Measurements from ENCODE around the gene SPATA1. TPM values are rescaled to one million over a fixed set of nuclear protein-coding genes. Genes with fewer than 3 reads are reported as not detected.

SPATA1 gene
- total and polyA plus RNA-seq, 9 of the 15 experiments (the other 6 are each of a cell fraction or from before 2014, with no cell fraction given) = 0.79 to 2.9 (median 1.5) TPM

- no peak for TF ChIP-seq ZNF655 (CRISPR knock-in tag; IDR thresholded peaks at IDR 0.05)
- TF ChIP-seq MBD1 (CRISPR knock-in tag; IDR thresholded peaks at IDR 0.05) = peak; percentile 99
- 0 out of 2 replicates have a peak, but pooled peaks have one; percentile 8 for TF ChIP-seq ZBED1 (IDR thresholded peaks at IDR 0.05)
- TF ChIP-seq JUND (IDR thresholded peaks at IDR 0.05; ENCODE audit: borderline replicate concordance, low read depth, low read length) = 0 out of 2 replicates have a peak, but pooled peaks have one; percentile 9
- no peak for TF ChIP-seq JUND (tag; IDR thresholded peaks at IDR 0.05; ENCODE audit: borderline replicate concordance, low read depth, low read length)
- TF ChIP-seq MAFK (IDR thresholded peaks at IDR 0.05; ENCODE audit: low read length) = no peak
- TF ChIP-seq MEF2D (tag; conservative IDR thresholded peaks at IDR 0.05; ENCODE audit: low read depth) = peak; percentile 72; the same call in 1 of the 2 replicates
- peak in 1 of 2 experiments; percentile 88; a peak in 2 of 4 replicates for TF ChIP-seq HDAC1 (IDR thresholded peaks at IDR 0.05)
- no peak; the same call in 1 of the 2 replicates for TF ChIP-seq TGIF2 (CRISPR knock-in tag; IDR thresholded peaks at IDR 0.05)
- TF ChIP-seq FOXJ3 (CRISPR knock-in tag; IDR thresholded peaks at IDR 0.05) = no peak
- peak in 1 of 2 experiments; percentile 13; a peak in 1 of 4 replicates for TF ChIP-seq RAD21 (CRISPR knock-in tag; conservative IDR thresholded peaks at IDR 0.05 in 1 of 2, IDR thresholded peaks at IDR 0.05 in 1 of 2)
- TF ChIP-seq MEF2A (IDR thresholded peaks at IDR 0.05; ENCODE audit: control insufficient read depth, low read depth, low read length) = no peak
- 0 out of 4 replicates have a peak, but pooled peaks of 1 of the 2 experiments have one; percentile 21 for TF ChIP-seq TEAD1 (CRISPR knock-in tag; IDR thresholded peaks at IDR 0.05)
- TF ChIP-seq MEIS2 (IDR thresholded peaks at IDR 0.05; ENCODE audit: partially characterized antibody) = peak; percentile 14
- TF ChIP-seq MTA2 (IDR thresholded peaks at IDR 0.05; ENCODE audit: low read depth) = peak; percentile 75
- TF ChIP-seq CTCFL (IDR thresholded peaks at IDR 0.05; ENCODE audit: borderline replicate concordance, insufficient read depth, low read depth, low read length, poor library complexity, severe bottlenecking) = no peak
- no peak for TF ChIP-seq STAT5B (CRISPR knock-in tag; IDR thresholded peaks at IDR 0.05)
- peak; percentile 74 for TF ChIP-seq ZNF512 (tag; IDR thresholded peaks at IDR 0.05)
- peak; percentile 91 for TF ChIP-seq TAF9B (IDR thresholded peaks at IDR 0.05; ENCODE audit: partially characterized antibody)
Observed at GRCh38 chr1:84478876-84479868, 27.0 kb upstream of the SPATA1 start, which contains the start of gene RPF1 (continued).
